Keratinocyte (primary cell): ENCODE results near the gene OLR1. TPM values are rescaled to one million over a fixed set of nuclear protein-coding genes. Genes with fewer than 3 reads are reported as not detected.
"Not testable (repeated sequence)": the region's sequence is repeated elsewhere in the genome, so short reads cannot be mapped to it uniquely, and the experiment has no call there.

Experiments
- DNase-seq: peaks from one replicate; pipeline ENCODE4 v3.0.0-alpha.2; 2011; ENCODE audit warnings: low read depth, missing footprints, low spot score
- FAIRE-seq: peaks from 2 replicates; lab custom pipeline; 2011; peaks lifted over from hg19 to GRCh38; lab: Jason Lieb, UNC
- H2AFZ ChIP-seq: 2 replicates; pipeline ENCODE4 v1.6.0; 2012; ENCODE audit warnings: low read length, control low read depth, inconsistent platforms; ENCODE audit not compliant: control insufficient read depth
- H3K27ac ChIP-seq: 2 replicates; pipeline ENCODE4 v1.5.1; 2011; ENCODE audit warnings: low read length; ENCODE audit not compliant: control insufficient read depth, insufficient read depth
- H3K27me3 ChIP-seq: 3 replicates; pipeline ENCODE4 v1.6.0; 2011; ENCODE audit warnings: low read length; ENCODE audit not compliant: control insufficient read depth, insufficient read depth; ENCODE audit errors: extremely low read depth
- H3K36me3 ChIP-seq, 2 experiments: 2 replicates in 1 of 2; 3 replicates in 1 of 2; pipeline ENCODE4 v1.5.1; 2011; ENCODE audit warnings: low read length in 2 of 2, mild to moderate bottlenecking in 1 of 2; ENCODE audit not compliant: control insufficient read depth in 2 of 2, insufficient read depth in 2 of 2; ENCODE audit errors: extremely low read depth in 1 of 2
- H3K4me1 ChIP-seq: 3 replicates; pipeline ENCODE4 v1.5.1; 2011; ENCODE audit warnings: low read length; ENCODE audit not compliant: control insufficient read depth, insufficient read depth; ENCODE audit errors: extremely low read depth
- H3K4me2 ChIP-seq: 3 replicates; pipeline ENCODE4 v1.6.0; 2011; ENCODE audit warnings: low read depth, low read length; ENCODE audit not compliant: control insufficient read depth, insufficient read depth; ENCODE audit errors: extremely low read depth
- H3K4me3 ChIP-seq, 3 experiments: fragments of 200-600 bp in 1 of 3; sonication (generic) in 1 of 3; 2 replicates in 2 of 3; 3 replicates in 1 of 3; pipeline ENCODE4 v1.5.1; 2011 to 2016; ENCODE audit warnings: low read length in 3 of 3, mild to moderate bottlenecking in 3 of 3, control low read depth in 2 of 3, inconsistent platforms in 1 of 3, low read depth in 1 of 3, mixed read lengths in 1 of 3, mixed run types in 1 of 3, moderate library complexity in 1 of 3; ENCODE audit not compliant: control insufficient read depth in 2 of 3, insufficient read depth in 2 of 3; ENCODE audit errors: extremely low read depth in 1 of 3
- H3K79me2 ChIP-seq: 2 replicates; pipeline ENCODE4 v1.6.0; 2012; ENCODE audit warnings: low read length; ENCODE audit not compliant: control insufficient read depth, insufficient read depth
- H3K9ac ChIP-seq: 3 replicates; pipeline ENCODE4 v1.6.0; 2011; ENCODE audit warnings: low read length; ENCODE audit not compliant: control insufficient read depth, insufficient read depth; ENCODE audit errors: extremely low read depth
- H3K9me1 ChIP-seq: 3 replicates; pipeline ENCODE4 v1.6.0; 2011; ENCODE audit warnings: low read length; ENCODE audit not compliant: control insufficient read depth, insufficient read depth; ENCODE audit errors: extremely low read depth
- H3K9me3 ChIP-seq: 2 replicates; pipeline ENCODE4 v1.5.1; 2012; ENCODE audit warnings: low read depth, low read length; ENCODE audit not compliant: control insufficient read depth
- H4K20me1 ChIP-seq: 3 replicates; pipeline ENCODE4 v1.6.0; 2011; ENCODE audit warnings: low read length; ENCODE audit not compliant: control insufficient read depth, insufficient read depth; ENCODE audit errors: extremely low read depth
- EZH2 ChIP-seq: IDR thresholded peaks from one replicate; pipeline ENCODE4 v1.6.1; 2012; ENCODE audit warnings: inconsistent platforms, mild to moderate bottlenecking, low read length, moderate library complexity
- dilution Hi-C: fragments of 300-500 bp; cut with MboI; formaldehyde crosslinking; loops from one replicate; pipeline ENCODE4 v1.7.0; 2020; ENCODE audit warnings: low sequenced_read_pairs; ENCODE audit not compliant: extremely low pct_ligation_motif_present
- polyA plus RNA-seq, 5 experiments: library from polyadenylated mRNA; depleted of rRNA in 3 of 5; stranded (reverse) in 3 of 5; stranded (forward) in 1 of 5; unstranded in 1 of 5; fragments of >200 nt; gene quantifications; 1 replicate in 1 of 5; 2 replicates in 3 of 5; 3 replicates in 1 of 5; pipeline versions ENCODE4 v1.2.1 to v1.2.3, GENCODE V29; 2011 to 2012; ENCODE audit warnings: missing spikeins in 2 of 5, low read depth in 1 of 5, low replicate concordance in 1 of 5
- TF ChIP-seq, protein P1 (sequence below), 3 experiments: IDR thresholded peaks in 1 of 3; conservative IDR thresholded peaks in 1 of 3; optimal IDR thresholded peaks in 1 of 3; 2 replicates in 2 of 3; 3 replicates in 1 of 3; pipeline versions ENCODE3 to v1.5.1; 2011; ENCODE audit warnings: low read length in 3 of 3, mild to moderate bottlenecking in 3 of 3, moderate library complexity in 2 of 3, control low read depth in 1 of 3, inconsistent platforms in 1 of 3; ENCODE audit not compliant: insufficient read depth in 2 of 3; ENCODE audit errors: extremely low read depth in 1 of 3

The OLR1 gene
- polyA plus RNA-seq, 1 donor (not counting 4 experiments of a cell fraction or from before 2014, with no cell fraction given), result 0.17 TPM

DNA sequence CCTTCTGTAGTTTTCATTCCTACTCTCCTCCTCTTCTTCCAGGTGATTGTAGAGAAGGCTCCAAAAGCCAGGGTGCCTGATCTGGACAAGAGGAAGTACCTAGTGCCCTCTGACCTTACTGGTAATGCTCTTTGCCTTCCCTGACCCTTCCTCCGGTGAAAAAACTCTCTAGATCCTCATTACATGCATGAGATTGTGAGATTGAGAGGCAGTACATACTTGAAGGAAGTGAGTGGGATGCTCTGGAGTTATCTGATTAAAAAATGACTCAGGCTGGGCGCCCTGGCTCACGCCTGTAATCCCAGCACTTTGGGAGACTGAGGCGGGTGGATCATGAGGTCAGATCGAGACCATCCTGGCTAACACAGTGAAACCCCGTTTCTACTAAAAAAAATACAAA lies 46.1 kb upstream of the OLR1 start:
- dilution Hi-C loops, result no loop called here

GRCh38 chr12:10215946-10216345 lies 44.0 kb upstream of the OLR1 start:
- H2AFZ ChIP-seq, H3K27me3 ChIP-seq, H3K36me3 ChIP-seq, dilution Hi-C loops, H4K20me1 ChIP-seq, FAIRE-seq, H3K9me3 ChIP-seq, H3K4me3 ChIP-seq, H3K9me1 ChIP-seq, H3K9ac ChIP-seq, DNase-seq, H3K27ac ChIP-seq, H3K4me2 ChIP-seq, H3K79me2 ChIP-seq: not testable (repeated sequence)
- peaks cover 17% of the 10 kb centered on the region for H3K4me1 ChIP-seq

More for the DNA sequence above, 46.1 kb upstream of the OLR1 start:
- Histone ChIP-seq H3K4me1 (peaks cover 17% of the 10 kb centered on the region), H3K79me2 (no peaks in the 10 kb centered on the region), H2AFZ (no peak overlapping the region), H4K20me1 (no peaks in the 10 kb centered on the region), H3K9ac (no peak overlapping the region), H3K27me3 (no peaks in the 10 kb centered on the region), H3K4me3 (no peak overlapping the region), H3K36me3 (peaks cover 0 to 5% of the 10 kb centered on the region in 2 experiments), H3K27ac (no peak overlapping the region), H3K9me1 (no peaks in the 10 kb centered on the region), H3K9me3 (no peaks in the 10 kb centered on the region), H3K4me2 (no peak overlapping the region)
- FAIRE-seq (no peak), DNase-seq (no peak)
- TF ChIP-seq, protein P1, sequence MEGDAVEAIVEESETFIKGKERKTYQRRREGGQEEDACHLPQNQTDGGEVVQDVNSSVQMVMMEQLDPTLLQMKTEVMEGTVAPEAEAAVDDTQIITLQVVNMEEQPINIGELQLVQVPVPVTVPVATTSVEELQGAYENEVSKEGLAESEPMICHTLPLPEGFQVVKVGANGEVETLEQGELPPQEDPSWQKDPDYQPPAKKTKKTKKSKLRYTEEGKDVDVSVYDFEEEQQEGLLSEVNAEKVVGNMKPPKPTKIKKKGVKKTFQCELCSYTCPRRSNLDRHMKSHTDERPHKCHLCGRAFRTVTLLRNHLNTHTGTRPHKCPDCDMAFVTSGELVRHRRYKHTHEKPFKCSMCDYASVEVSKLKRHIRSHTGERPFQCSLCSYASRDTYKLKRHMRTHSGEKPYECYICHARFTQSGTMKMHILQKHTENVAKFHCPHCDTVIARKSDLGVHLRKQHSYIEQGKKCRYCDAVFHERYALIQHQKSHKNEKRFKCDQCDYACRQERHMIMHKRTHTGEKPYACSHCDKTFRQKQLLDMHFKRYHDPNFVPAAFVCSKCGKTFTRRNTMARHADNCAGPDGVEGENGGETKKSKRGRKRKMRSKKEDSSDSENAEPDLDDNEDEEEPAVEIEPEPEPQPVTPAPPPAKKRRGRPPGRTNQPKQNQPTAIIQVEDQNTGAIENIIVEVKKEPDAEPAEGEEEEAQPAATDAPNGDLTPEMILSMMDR (optimal IDR thresholded peaks at IDR 0.05 in 1 of 3, IDR thresholded peaks at IDR 0.05 in 1 of 3, conservative IDR thresholded peaks at IDR 0.05 in 1 of 3; ENCODE audit: extremely low read depth in 1 of 3, insufficient read depth in 2 of 3, low read length in 3 of 3), result no peak
- TF ChIP-seq EZH2, result no peak

- H4K20me1 ChIP-seq, result peaks cover 2% of the 10 kb centered on the region
- H3K27me3 ChIP-seq, result no peaks in the 10 kb centered on the region
- H3K4me3 ChIP-seq, result no peak overlapping the region
- H3K9me1 ChIP-seq, result no peaks in the 10 kb centered on the region
- H2AFZ ChIP-seq, result no peak overlapping the region
- no peak overlapping the region for H3K9ac ChIP-seq
- no peaks in the 10 kb centered on the region for H3K79me2 ChIP-seq
- H3K4me1 ChIP-seq, result peaks cover 17% of the 10 kb centered on the region
- dilution Hi-C loops, result no loop called here
- H3K9me3 ChIP-seq, result no peaks in the 10 kb centered on the region
- TF ChIP-seq, protein P1 (optimal IDR thresholded peaks at IDR 0.05 in 1 of 3, IDR thresholded peaks at IDR 0.05 in 1 of 3, conservative IDR thresholded peaks at IDR 0.05 in 1 of 3; ENCODE audit: extremely low read depth in 1 of 3, insufficient read depth in 2 of 3, low read length in 3 of 3), result no peak
- TF ChIP-seq EZH2, result no peak
- no peaks in the 10 kb centered on the region for H3K36me3 ChIP-seq
- DNase-seq (no peak), FAIRE-seq (no peak)
- H3K27ac ChIP-seq, result no peak overlapping the region
- no peak overlapping the region for H3K4me2 ChIP-seq
Observed at GRCh38 chr12:10215436-10215835, 43.5 kb upstream of the OLR1 start.
